SK-N-SH (cell line): Measurements from ENCODE around the gene RCAN2. TPM values are rescaled to one million over a fixed set of nuclear protein-coding genes. Genes with fewer than 3 reads are reported as not detected.

Experiments
- CTCF ChIA-PET: fragments of 300-600, 350-600 bp; formaldehyde crosslinking; extraction: SDS; loops from one replicate; lab custom pipeline; 2021; lab: Yijun Ruan, JAX
- POLR2A ChIA-PET: fragments of 350-600 bp; sonication (Branson Sonifier 250); formaldehyde crosslinking; extraction: SDS; loops from one replicate; lab custom pipeline; 2020; ENCODE audit warnings: antibody characterized with exemption, inconsistent platforms; lab: Yijun Ruan, JAX
- DNase-seq: peaks from one replicate; pipeline ENCODE4 v3.0.0; 2012
- H2AFZ ChIP-seq: fragments of 200-600 bp; sonication (generic); 2 replicates; pipeline ENCODE4 v1.8.1; 2016; ENCODE audit warnings: antibody characterized with exemption, mild to moderate bottlenecking, low read depth
- H3F3A ChIP-seq: fragments of 200-600 bp; sonication (generic); replicated peaks from 2 replicates; pipeline ENCODE3; 2016; ENCODE audit warnings: antibody characterized with exemption, mild to moderate bottlenecking; ENCODE audit not compliant: insufficient read depth
- H3K27ac ChIP-seq, 2 experiments: fragments of 200-500 bp in 1 of 2; fragments of 200-600 bp in 1 of 2; sonication (Bioruptor generic) in 1 of 2; sonication (generic), shearing (Covaris generic) in 1 of 2; 2 replicates each; pipeline versions ENCODE4 v1.5.1 to v1.6.1; 2014 to 2016; ENCODE audit warnings: low read depth in 2 of 2, inconsistent platforms in 1 of 2, low read length in 1 of 2, mild to moderate bottlenecking in 1 of 2, mixed read lengths in 1 of 2
- H3K27me3 ChIP-seq: fragments of 200-600 bp; sonication (generic), shearing (Covaris generic); 2 replicates; pipeline ENCODE4 v1.6.1; 2016; ENCODE audit warnings: mixed run types; ENCODE audit not compliant: insufficient read depth
- H3K36me3 ChIP-seq, 2 experiments: fragments of 200-500 bp in 1 of 2; fragments of 200-600 bp in 1 of 2; sonication (Bioruptor generic) in 1 of 2; sonication (generic) in 1 of 2; replicated peaks in 1 of 2; 2 replicates each; pipeline versions ENCODE3 to v1.5.1; 2014 to 2016; ENCODE audit warnings: low read length in 1 of 2, mild to moderate bottlenecking in 1 of 2; ENCODE audit not compliant: insufficient read depth in 2 of 2, control insufficient read depth in 1 of 2
- H3K4me1 ChIP-seq, 2 experiments: fragments of 200-500 bp in 1 of 2; fragments of 200-600 bp in 1 of 2; sonication (Bioruptor generic) in 1 of 2; sonication (generic), shearing (Covaris generic) in 1 of 2; 2 replicates each; pipeline versions ENCODE4 v1.5.1 to v1.6.1; 2014 to 2016; ENCODE audit warnings: low read depth in 1 of 2, low read length in 1 of 2, mixed run types in 1 of 2; ENCODE audit not compliant: insufficient read depth in 2 of 2, control insufficient read depth in 1 of 2
- H3K4me2 ChIP-seq: fragments of 200-600 bp; sonication (generic), shearing (Covaris generic); 2 replicates; pipeline ENCODE4 v1.6.1; 2017; ENCODE audit warnings: mixed run types
- H3K4me3 ChIP-seq, 2 experiments: fragments of 200-500 bp in 1 of 2; fragments of 200-600 bp in 1 of 2; sonication (Bioruptor generic) in 1 of 2; sonication (generic), shearing (Covaris generic) in 1 of 2; 2 replicates each; pipeline versions ENCODE4 v1.5.1 to v1.8.1; 2014 to 2016; ENCODE audit warnings: low read depth in 2 of 2, inconsistent platforms in 1 of 2, low read length in 1 of 2, mild to moderate bottlenecking in 1 of 2, mixed read lengths in 1 of 2, moderate library complexity in 1 of 2
- H3K79me2 ChIP-seq: fragments of 200-600 bp; sonication (generic); 2 replicates; pipeline ENCODE4 v1.8.1; 2017; ENCODE audit warnings: mild to moderate bottlenecking; ENCODE audit not compliant: insufficient read depth
- H3K9ac ChIP-seq: fragments of 200-600 bp; sonication (generic); 2 replicates; pipeline ENCODE4 v1.6.1; 2017; ENCODE audit warnings: mixed run types
- H3K9me2 ChIP-seq: fragments of 200-600 bp; sonication (generic); 2 replicates; pipeline ENCODE4 v1.6.1; 2017; ENCODE audit warnings: mixed run types
- H3K9me3 ChIP-seq: fragments of 200-600 bp; sonication (generic); 2 replicates; pipeline ENCODE4 v1.6.1; 2017; ENCODE audit warnings: mixed run types, mild to moderate bottlenecking, moderate library complexity
- H4K20me1 ChIP-seq: fragments of 200-600 bp; sonication (generic); 2 replicates; pipeline ENCODE4 v1.6.1; 2017; ENCODE audit warnings: mild to moderate bottlenecking, mixed run types; ENCODE audit not compliant: insufficient read depth
- CHD2 ChIP-seq: fragments of 150-350 bp; IDR thresholded peaks from 2 replicates; pipeline ENCODE4 v1.6.1; 2018; ENCODE audit warnings: low read length; ENCODE audit not compliant: partially characterized antibody
- CTCF ChIP-seq: fragments of 200-600 bp; sonication (generic); IDR thresholded peaks from 2 replicates; pipeline ENCODE4 v1.6.1; 2017; ENCODE audit warnings: antibody characterized with exemption, mild to moderate bottlenecking, moderate library complexity
- EP300 ChIP-seq, 2 experiments: IDR thresholded peaks; 2 replicates each; pipeline versions ENCODE4 v1.4.0 to v1.6.1; 2012; ENCODE audit warnings: borderline replicate concordance in 1 of 2, low read depth in 1 of 2, low read length in 1 of 2
- FOXJ3 ChIP-seq: sonication (generic); formaldehyde crosslinking; IDR thresholded peaks from 2 replicates; pipeline ENCODE4 v1.5.1; 2020; ENCODE audit warnings: mild to moderate bottlenecking, missing genetic modification reagents
- FOXM1 ChIP-seq: IDR thresholded peaks from 2 replicates; pipeline ENCODE4 v1.4.0; 2012; ENCODE audit warnings: low read depth, mild to moderate bottlenecking
- GATA2 ChIP-seq: sonication (generic); formaldehyde crosslinking; IDR thresholded peaks from 2 replicates; pipeline ENCODE4 v1.5.0; 2020; ENCODE audit warnings: mild to moderate bottlenecking, missing genetic modification reagents
- IRF3 ChIP-seq: fragments of 150-350 bp; IDR thresholded peaks from 2 replicates; pipeline ENCODE4 v1.6.1; 2016; ENCODE audit warnings: mild to moderate bottlenecking, low read depth, low read length
- MXI1 ChIP-seq: IDR thresholded peaks from 2 replicates; pipeline ENCODE4 v1.6.1; 2012; ENCODE audit warnings: mild to moderate bottlenecking, low read depth, low read length, improper control_type of control experiment
- PBX3 ChIP-seq: IDR thresholded peaks from 2 replicates; pipeline ENCODE4; 2012
- RAD21 ChIP-seq: IDR thresholded peaks from 2 replicates; pipeline ENCODE4 v1.6.1; 2012; ENCODE audit warnings: mild to moderate bottlenecking, low read length
- RCOR1 ChIP-seq: fragments of 150-350 bp; IDR thresholded peaks from 2 replicates; pipeline ENCODE4 v1.6.1; 2017; ENCODE audit warnings: antibody characterized with exemption, low read length
- RFX5 ChIP-seq: IDR thresholded peaks from 2 replicates; pipeline ENCODE4 v1.6.1; 2012; ENCODE audit warnings: mild to moderate bottlenecking, improper control_type of control experiment, low read length
- RXRA ChIP-seq: IDR thresholded peaks from 2 replicates; pipeline ENCODE4 v1.4.0; 2012; ENCODE audit warnings: low read depth, mild to moderate bottlenecking, borderline replicate concordance
- SIN3A ChIP-seq: IDR thresholded peaks from 2 replicates; pipeline ENCODE4 v1.6.1; 2012; ENCODE audit warnings: low read depth, mild to moderate bottlenecking, low read length, moderate library complexity, borderline replicate concordance
- SMC3 ChIP-seq: IDR thresholded peaks from 2 replicates; pipeline ENCODE4 v1.6.1; 2012; ENCODE audit warnings: low read depth, low read length, improper control_type of control experiment
- TAF1 ChIP-seq: IDR thresholded peaks from 2 replicates; pipeline ENCODE4 v1.6.1; 2012; ENCODE audit warnings: low read depth, mild to moderate bottlenecking, low read length, moderate library complexity, borderline replicate concordance
- TEAD4 ChIP-seq: IDR thresholded peaks from 2 replicates; pipeline ENCODE4 v1.4.0; 2012; ENCODE audit warnings: mild to moderate bottlenecking, borderline replicate concordance; ENCODE audit not compliant: insufficient read depth
- YY1 ChIP-seq: IDR thresholded peaks from 2 replicates; pipeline ENCODE4 v1.4.0; 2012; ENCODE audit warnings: low read depth, mild to moderate bottlenecking
- ZBTB33 ChIP-seq: IDR thresholded peaks from 2 replicates; pipeline ENCODE4 v1.4.0; 2012; ENCODE audit warnings: low read depth, borderline replicate concordance
- WGBS: methylation state at CpG from one replicate; pipeline ENCODE4 v1.1.6; 2017; ENCODE audit warnings: low lambda C conversion rate; 5-methylcytosine and 5-hydroxymethylcytosine counted together
- polyA plus RNA-seq, 3 experiments: library from polyadenylated mRNA; depleted of rRNA; stranded (reverse); fragments of >200 nt; gene quantifications; 2 replicates each; pipeline ENCODE4 v1.2.3, GENCODE V29; 2012

RCAN2 gene
- polyA plus RNA-seq, 1 of the 3 experiments (the other 2 are of a cell fraction): not detected

DNA sequence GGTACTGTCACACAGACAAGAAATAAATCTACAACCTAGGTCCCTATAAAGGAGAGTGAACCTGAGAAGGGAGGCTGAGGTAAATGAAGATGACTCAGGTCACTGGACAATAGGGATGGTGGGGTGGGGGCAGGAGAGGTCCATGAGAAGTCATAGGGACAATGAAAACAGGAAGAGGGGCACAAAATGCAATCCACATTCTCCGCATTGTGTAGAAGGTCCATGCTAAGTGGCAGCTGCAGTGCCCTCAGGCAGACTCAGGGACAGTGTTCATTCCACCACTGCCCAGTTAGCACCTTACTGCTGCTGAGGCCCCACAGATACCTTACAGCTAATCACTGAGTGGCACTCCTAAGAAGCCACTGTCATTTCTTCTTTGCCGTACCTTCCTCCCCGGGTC lies 156.8 kb downstream of the RCAN2 start:
- no peak overlapping the region for H3K27ac ChIP-seq
- no peak overlapping the region for H3K4me3 ChIP-seq
- ChIA-PET POLR2A (no interaction called here), CTCF (no interaction called here)
- H3K36me3 ChIP-seq: no peaks in the 10 kb centered on the region
- H3K4me2 ChIP-seq: no peak overlapping the region
- H3F3A ChIP-seq: no peaks in the 10 kb centered on the region
- no peaks in the 10 kb centered on the region for H3K9me2 ChIP-seq
- H3K27me3 ChIP-seq: no peaks in the 10 kb centered on the region
- no peaks in the 10 kb centered on the region for H3K79me2 ChIP-seq
- WGBS: 12% methylated on average over 3 of the region's 3 CpGs
- no peaks in the 10 kb centered on the region for H3K9me3 ChIP-seq
- no peak overlapping the region for H2AFZ ChIP-seq
- DNase-seq: no peak
- no peak overlapping the region for H3K9ac ChIP-seq
- no peaks in the 10 kb centered on the region for H4K20me1 ChIP-seq
- no peaks in the 10 kb centered on the region for H3K4me1 ChIP-seq
- TF ChIP-seq TAF1 (no peak), RFX5 (no peak), EP300 (IDR thresholded peaks at IDR 0.05; ENCODE audit: borderline replicate concordance in 1 of 2, low read depth in 1 of 2, low read length in 1 of 2) (no peak), YY1 (no peak), SIN3A (no peak), IRF3 (no peak), FOXJ3 (CRISPR knock-in tag) (no peak), CHD2 (no peak), MXI1 (no peak), TEAD4 (no peak), CTCF (no peak)
- TF ChIP-seq, all 33 proteins: peak for 0

- no peaks in the 10 kb centered on the region for H3F3A ChIP-seq
- POLR2A ChIA-PET: no interaction called here
- no peak for TF ChIP-seq TAF1
- TF ChIP-seq SMC3: no peak
- TF ChIP-seq FOXM1: no peak
- no peak for TF ChIP-seq YY1
- TF ChIP-seq RAD21: no peak
- no peak for TF ChIP-seq RFX5
- no peak for TF ChIP-seq RCOR1
- TF ChIP-seq CTCF: no peak
- no peak for TF ChIP-seq ZBTB33
- no peak for TF ChIP-seq RXRA
- no peak for TF ChIP-seq GATA2 (CRISPR knock-in tag)
- no peak for TF ChIP-seq SIN3A
- no peak for TF ChIP-seq PBX3
These were observed 157.8 kb downstream of the RCAN2 start for GRCh38 chr6:46333481-46333880.

More at GRCh38 chr6:46333481-46333880, 157.8 kb downstream of the RCAN2 start:
- Histone ChIP-seq H3K27ac (no peak overlapping the region), H3K9ac (no peak overlapping the region), H3K27me3 (no peaks in the 10 kb centered on the region; the same call in 1 of the 2 replicates), H3K4me3 (no peak overlapping the region), H3K4me2 (no peak overlapping the region), H4K20me1 (no peaks in the 10 kb centered on the region), H3K9me2 (no peaks in the 10 kb centered on the region), H3K79me2 (no peaks in the 10 kb centered on the region), H3K36me3 (no peaks in the 10 kb centered on the region), H3K9me3 (no peaks in the 10 kb centered on the region), H2AFZ (no peak overlapping the region), H3K4me1 (no peaks in the 10 kb centered on the region)
- CTCF ChIA-PET: no interaction called here
- WGBS: 41% methylated on average over 1 of the region's 1 CpG
- no peak for DNase-seq
